Stimulated activated CD8-positive, alpha-beta memory T cell treated with anti-CD3 and anti-CD28 coated beads, Interleukin-4, amount 100 ng/mL, for 4 hours (primary cell): ENCODE results near the gene ATP5F1D.
A peak's percentile ranks its signal among the peaks of the same experiment; 100 is the strongest.
"Not testable (repeated sequence)": the region's sequence is repeated elsewhere in the genome, so short reads cannot be mapped to it uniquely, and the experiment has no call there.

ENCODE experiments used
- DNase-seq, 2 donors: peaks; one replicate each; pipeline ENCODE4 v3.0.0-alpha.2; 2020; ENCODE audit warnings: low read depth in 2 of 2, low spot score in 1 of 2

Gene ATP5F1D

DNA sequence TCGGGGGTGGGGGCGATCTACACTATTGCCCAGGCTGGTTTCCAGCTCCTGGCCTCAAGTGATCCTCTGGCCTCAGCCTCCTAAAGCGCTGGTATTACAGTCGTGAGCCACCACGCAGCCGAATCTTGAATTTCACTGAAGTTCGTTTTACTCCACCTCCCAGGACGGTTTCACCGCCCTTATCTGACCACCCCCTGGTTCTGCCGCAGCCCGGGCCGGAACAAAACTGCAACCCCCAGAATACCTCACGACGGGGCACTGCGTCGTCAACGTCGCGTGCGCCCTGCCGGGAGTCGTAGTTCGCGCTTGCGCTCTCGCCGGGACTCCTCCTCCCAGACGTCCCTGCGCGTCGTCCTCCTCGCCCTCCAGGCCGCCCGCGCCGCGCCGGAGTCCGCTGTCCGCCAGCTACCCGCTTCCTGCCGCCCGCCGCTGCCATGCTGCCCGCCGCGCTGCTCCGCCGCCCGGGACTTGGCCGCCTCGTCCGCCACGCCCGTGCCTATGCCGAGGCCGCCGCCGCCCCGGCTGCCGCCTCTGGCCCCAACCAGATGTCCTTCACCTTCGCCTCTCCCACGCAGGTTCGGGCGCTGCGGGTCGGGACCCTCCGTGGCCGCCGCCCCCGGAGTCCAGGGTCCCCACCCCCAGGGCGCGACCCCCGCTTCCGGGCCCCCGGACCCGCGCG is at the start of gene ATP5F1D:
TSS of gene ATP5F1D (plus strand) at position 335 of the 679 bp plus-strand sequence. CDS start at position 435, 100 bp downstream.
- peak in 1 of 2 donors; percentile 90 for DNase-seq

DNA sequence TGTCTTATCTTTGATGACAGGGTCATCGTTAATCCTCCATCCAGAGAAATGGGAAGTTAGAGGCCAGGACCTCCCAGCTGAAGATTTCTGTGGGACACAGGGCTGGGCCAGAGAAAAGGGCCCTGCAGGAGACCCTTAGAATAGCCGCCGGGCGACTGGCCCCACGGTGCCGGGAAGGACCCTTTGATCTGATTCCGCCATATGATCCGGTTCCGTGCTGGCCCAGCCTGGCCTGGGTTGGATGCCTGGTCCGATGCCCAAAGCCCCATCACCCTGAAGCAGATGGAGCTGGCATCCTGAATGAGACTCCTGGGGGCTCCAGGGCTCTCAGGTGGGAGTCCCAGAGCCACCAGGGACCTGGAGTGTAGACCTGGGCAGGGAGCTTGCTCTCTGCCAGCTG is 42.0 kb upstream of the ATP5F1D start:
- no peak for DNase-seq

DNA sequence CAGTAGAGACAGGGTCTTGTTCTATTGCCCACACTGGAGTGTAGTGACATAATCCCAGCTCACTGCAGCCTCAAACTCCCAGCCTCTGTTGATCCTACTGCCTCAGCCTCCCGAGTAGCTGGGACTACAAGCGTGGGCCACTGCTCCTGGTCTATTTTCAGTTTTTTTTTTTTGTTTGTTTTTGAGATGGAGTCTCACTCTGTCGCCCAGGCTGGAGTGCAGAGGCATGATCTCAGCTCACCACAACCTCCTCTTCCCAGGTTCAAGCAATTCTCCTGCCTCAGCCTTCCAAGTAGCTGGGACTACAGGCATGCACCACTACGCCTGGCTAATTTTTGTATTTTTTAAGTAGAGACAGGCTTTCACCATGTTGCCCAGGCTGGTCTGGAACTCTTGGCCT is 40.9 kb upstream of the ATP5F1D start:
- DNase-seq = not testable (repeated sequence)

DNA sequence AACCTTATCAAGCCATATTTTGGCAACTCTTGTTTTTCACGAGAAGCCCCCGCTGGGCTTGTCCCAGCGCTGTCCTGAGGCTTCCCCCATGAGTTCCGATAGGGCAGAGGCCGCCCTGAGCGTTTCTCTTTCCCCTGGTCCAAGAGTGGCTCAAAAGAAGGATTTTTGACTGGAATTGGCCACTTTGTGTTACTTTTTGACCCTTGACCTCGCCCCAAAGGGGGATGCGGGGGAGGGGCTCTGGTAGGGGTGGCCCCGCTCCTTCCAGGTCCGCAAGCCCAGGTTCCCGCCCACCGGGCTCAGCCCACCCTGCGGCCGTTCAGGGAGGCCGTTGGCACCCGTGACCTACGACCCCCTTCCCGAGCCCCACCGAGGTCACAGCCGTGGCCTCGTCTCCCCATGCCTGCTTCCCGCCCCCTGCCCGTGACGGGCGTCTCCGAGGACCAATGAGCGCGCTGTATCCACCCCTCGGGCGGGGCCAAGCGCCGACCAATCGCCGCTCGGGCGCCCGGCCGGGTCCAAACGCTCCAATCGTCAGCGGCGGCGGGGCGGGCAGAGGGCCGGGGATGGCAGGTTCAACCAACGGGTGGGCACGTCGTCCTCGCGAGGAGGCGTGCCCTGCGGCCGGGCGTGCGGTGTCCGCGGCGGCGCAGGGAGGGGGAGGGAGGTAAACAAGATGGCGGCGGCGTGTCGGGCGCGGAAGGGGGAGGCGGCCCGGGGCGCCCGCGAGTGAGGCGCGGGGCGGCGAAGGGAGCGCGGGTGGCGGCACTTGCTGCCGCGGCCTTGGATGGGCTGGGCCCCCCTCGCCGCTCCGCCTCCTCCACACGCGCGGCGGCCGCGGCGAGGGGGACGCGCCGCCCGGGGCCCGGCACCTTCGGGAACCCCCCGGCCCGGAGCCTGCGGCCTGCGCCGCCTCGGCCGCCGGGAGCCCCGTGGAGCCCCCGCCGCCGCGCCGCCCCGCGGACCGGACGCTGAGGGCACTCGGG is 36.1 kb upstream of the ATP5F1D start, which contains the start of gene STK11:
TSS of gene STK11 (plus strand) at position 665 of the 986 bp plus-strand sequence. CDS start 1,136 bp downstream, outside the sequence.
- peak; percentile 98 for DNase-seq

DNA sequence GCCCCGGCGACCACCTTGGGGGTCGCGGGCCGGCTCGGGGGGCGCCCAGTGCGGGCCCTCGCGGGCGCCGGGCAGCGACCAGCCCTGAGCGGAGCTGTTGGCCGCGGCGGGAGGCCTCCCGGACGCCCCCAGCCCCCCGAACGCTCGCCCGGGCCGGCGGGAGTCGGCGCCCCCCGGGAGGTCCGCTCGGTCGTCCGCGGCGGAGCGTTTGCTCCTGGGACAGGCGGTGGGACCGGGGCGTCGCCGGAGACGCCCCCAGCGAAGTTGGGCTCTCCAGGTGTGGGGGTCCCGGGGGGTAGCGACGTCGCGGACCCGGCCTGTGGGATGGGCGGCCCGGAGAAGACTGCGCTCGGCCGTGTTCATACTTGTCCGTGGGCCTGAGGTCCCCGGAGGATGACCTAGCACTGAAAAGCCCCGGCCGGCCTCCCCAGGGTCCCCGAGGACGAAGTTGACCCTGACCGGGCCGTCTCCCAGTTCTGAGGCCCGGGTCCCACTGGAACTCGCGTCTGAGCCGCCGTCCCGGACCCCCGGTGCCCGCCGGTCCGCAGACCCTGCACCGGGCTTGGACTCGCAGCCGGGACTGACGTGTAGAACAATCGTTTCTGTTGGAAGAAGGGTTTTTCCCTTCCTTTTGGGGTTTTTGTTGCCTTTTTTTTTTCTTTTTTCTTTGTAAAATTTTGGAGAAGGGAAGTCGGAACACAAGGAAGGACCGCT is 35.2 kb upstream of the ATP5F1D start:
- no peak for DNase-seq

DNA sequence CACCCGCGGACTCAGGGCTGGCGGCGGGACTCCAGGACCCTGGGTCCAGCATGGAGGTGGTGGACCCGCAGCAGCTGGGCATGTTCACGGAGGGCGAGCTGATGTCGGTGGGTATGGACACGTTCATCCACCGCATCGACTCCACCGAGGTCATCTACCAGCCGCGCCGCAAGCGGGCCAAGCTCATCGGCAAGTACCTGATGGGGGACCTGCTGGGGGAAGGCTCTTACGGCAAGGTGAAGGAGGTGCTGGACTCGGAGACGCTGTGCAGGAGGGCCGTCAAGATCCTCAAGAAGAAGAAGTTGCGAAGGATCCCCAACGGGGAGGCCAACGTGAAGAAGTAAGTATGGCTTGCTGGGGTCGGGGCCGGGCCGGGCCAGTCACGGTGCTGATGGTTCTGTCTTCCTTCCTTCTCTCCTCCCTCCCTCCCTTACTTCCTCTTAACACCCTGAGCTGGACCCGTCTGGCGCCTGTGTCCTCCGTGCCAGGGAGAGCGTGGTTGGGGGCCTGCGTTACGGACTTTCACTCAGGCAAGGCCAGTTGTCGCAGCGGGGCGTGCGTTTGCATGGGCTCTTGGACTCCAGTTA is 34.6 kb upstream of the ATP5F1D start:
- no peak for DNase-seq

DNA sequence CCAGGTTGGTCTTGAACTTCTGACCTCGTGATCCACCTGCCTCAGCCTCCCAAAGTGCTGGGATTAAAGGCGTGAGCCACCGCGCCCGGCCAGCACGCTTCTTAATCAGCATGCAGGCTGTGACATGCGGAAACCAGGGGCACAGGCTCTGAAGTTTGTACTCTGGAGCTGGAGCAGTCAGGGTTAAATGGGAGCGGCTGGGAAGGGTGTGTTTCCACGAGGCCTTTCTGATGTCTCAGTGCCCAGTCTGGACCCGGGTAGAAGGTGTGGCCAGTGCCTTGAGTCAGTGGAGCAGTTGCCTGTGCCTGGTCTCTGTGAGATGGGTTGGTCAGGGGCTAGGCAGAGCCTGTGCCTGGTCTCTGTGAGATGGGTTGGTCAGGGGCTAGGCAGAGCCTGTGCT is 32.7 kb upstream of the ATP5F1D start:
- not testable (repeated sequence) for DNase-seq

DNA sequence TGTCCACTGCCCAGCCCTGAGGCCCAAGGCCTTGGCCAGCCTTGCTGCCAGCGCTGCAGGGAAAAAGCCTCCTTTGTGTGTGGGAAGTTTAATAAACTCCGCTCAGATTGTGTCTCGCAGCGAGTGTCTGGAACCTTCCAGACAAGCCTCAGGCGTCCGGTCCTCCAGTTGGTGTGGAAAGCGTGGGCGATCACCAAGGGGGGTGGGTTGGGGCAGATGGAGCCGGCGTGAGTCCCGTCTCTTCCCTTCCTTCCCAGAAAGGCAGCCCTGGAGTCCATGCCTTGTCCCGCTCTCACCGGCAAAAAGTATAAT is 31.4 kb upstream of the ATP5F1D start:
- no peak for DNase-seq

DNA sequence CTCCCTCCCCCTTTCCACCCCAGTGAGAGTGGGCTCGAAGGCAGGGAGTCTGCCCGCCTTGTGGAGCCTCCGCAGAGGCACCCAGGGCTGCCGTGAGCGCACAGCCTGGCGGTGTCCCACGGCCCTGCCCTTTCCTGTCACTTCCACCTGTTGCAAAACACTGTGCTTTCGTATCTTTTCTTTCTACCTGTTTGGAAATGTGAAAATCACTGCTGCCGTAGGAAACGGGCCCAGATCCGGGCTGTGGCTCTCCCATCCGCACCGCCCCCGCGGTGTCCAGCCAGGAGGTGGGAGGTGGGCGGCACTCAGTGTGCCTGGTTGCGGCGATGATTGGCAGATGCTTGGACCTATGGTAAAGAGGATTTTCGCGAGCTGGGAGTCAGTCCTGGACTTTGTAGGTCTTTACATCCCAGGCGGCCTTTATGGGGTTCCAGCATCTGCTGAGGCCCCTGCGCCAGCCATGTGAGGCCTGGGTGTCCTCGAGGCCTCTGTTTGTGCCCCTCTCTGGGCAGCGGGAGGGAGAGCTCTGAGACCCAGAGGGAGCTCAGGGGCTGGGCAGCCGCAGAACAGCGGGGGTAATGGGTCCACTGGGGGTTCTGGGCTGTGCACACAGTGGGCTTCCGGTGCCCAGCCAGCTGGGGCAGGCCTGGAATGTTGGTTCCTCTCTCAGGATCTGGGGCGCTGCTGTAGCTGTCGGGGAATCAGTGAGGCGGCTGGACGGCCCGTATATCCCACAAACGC is 29.9 kb upstream of the ATP5F1D start:
- no peak for DNase-seq

DNA sequence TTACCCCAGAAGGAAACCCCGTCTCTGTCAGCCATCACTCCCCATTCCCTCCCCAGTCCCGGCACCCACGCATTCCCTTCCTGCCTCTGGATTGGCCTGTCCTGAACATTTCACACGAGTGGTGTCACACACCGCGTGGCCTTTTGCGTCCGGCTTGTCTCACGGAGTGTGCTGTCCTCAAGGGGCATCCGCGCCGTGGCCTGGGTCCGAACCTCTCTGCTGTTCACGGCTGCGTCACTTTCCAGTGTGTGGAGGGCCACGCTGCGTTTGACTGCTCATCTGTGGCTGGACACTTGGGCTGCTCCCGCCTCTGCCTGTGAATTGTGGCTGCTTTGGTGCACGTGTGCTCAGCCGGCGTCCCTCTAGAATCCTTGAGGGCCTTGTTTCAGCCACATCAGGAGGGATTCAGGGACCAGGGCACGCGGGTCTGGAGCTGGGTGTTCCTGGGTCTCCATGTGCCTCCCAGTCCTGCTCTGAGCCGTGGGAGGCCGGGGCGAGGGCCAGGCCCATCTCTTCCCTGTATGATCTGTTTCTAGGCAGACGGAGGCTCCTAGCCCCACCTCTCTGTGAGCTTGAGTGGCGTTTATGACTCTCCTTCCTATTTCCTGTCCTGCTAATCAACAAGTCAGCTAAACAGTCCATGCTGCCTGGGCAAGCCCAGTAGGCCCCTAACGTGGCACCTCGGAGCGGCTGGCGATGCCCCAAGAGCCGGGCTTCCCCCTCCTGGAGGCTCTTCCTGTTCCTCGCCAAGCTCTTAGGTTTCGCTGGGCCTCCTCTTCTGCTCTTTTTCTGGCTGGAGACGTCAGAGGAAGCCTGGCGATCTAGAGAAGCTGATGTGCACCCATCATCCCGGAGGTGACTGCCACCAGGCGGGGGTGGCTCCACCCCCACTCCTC is 27.9 kb upstream of the ATP5F1D start:
- no peak for DNase-seq

DNA sequence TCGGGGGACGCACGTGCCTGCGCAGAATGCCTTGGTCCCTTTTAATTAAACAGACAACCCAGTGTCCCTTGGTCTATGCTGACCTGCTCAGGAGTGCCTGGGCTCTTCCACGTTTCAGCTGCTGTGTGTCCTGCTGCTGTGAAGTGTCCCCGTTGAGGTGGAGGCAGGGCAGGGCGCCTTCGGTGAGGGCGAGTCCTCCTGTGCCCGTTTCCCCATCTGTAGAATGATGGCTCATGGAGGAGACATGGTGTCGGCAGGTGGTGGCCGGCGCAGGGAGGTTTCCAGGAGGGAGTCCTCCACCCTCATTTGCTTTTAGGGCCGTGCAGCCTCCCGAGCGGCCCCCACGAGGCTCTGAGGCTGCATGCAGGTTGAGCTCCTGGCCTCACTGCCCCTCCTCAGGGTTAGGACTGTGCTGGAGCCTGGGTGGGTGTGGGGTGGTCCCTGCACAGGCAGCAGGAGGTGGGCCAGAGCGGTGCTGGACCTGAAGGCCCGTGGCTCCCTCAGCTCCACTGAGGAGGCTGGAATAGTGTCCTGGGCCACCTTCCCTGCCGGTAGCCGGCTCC is 27.2 kb upstream of the ATP5F1D start:
- no peak for DNase-seq

DNA sequence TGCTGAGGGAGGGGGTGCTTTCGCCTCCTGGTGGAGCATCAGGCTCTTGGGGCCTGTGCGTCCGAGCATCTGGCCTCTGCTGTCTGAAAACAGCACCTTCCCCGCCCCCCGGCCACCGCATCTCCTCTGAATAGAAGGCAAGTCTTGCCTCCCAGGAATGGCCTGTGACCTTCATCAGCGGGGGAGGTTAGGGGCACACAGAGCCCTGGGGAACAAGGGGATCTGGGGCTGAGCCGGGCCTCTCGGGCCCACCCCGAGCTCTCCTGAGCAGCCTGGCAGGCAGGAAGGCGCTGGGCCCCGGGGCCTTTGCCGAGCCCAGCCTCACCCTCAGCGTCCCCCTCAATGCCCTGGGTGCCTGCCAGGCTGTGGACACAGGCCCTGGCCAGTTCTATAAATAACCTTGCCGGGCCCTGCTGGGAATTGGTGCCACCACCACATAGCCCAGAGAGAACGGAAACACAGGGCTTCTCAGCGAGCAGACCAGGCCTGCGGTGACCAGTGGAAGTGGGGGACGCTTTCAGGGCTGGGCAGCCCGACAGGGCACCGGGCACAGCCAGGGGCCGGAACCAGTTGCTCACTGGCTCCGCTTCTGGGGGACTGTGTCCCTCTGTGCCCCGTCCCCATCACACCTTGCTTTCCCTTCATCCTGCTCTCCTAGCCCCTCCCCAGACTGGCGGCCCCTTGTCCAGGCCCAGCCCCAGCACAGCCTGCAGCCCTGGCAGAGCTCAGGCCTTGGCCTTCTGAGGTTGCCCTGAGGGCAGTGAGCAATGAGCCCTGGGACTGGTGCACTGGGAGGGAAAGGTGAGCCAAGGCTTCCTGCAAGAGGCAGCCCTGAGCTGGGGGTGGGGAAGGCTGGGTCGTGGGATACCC is 26.5 kb upstream of the ATP5F1D start:
- no peak for DNase-seq

DNA sequence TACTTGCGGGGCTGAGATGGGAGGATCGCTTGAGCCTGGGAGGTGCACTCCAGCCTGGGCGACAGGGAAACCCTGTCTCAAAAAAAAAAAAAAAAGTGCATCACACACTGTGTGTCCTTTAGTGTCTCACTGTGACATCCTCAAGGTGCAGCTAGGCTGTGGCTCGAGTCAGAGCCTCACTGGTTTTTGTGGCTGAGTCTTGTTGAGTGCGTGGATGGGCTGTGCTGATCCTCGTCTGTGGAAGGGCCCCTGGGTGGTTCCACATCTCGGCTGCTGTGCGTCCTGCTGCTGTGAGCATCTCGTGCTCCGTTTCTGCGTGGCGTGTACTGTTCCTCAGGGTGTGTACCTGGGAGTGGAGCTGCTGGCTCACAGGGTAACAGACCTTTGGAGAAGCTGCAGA is 24.8 kb upstream of the ATP5F1D start:
- DNase-seq = no peak

DNA sequence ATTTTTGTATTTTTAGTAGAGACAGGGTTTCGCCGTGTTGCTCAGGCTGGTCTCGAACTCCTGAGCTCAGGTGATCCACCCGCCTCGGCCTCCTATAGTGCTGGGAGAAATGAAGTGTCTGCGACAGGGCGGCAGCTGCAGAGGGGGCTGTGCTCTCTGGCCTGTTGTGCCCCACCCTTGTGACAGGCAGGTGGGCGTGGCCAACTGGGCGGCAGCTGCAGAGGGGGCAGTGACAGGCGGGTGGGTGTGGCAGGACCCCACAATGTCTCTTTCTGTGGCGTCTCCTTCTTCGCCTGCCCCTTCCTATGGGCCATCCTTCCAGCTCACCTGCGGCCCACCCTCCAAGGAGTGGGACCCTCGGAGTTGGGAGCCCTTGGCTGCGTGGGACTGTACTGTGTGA is 24.2 kb upstream of the ATP5F1D start:
- no peak for DNase-seq

DNA sequence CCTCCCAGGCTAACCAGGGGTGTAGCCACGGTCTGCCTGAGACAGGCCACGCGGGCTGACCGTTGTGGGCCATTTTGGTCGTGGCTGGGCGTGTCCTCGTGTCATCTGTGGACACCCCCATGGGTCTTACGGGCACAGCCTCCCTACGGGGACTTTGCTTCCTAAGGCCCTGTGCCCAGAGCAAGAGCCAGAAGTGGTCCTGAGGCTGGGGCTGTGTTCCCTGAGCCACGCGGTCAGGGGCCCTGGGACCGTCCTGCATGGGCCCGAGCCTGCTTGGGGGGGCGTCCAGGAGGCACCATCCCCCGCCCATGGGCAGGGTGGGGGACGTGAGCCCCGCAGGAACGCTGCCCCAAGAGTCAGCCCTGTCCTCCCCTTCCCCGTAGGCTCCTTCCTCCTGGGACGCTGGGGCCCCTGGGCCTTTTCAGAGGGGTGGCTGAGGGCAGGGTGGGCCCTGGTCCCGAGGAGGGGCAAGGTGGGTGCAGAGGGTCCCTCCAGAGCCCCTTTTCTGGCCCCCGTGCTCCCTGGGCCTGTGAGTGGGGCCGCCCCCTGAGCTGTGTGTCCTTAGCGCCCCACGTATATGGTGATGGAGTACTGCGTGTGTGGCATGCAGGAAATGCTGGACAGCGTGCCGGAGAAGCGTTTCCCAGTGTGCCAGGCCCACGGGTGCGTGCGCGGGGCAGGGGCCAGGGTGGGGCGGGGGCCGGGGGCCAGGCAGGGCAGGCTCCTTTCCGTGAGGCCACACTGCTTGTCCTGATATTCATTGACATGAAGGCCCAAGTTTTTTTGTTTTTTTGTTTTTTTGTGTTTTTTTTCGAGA is 22.6 kb upstream of the ATP5F1D start:
- DNase-seq = no peak

DNA sequence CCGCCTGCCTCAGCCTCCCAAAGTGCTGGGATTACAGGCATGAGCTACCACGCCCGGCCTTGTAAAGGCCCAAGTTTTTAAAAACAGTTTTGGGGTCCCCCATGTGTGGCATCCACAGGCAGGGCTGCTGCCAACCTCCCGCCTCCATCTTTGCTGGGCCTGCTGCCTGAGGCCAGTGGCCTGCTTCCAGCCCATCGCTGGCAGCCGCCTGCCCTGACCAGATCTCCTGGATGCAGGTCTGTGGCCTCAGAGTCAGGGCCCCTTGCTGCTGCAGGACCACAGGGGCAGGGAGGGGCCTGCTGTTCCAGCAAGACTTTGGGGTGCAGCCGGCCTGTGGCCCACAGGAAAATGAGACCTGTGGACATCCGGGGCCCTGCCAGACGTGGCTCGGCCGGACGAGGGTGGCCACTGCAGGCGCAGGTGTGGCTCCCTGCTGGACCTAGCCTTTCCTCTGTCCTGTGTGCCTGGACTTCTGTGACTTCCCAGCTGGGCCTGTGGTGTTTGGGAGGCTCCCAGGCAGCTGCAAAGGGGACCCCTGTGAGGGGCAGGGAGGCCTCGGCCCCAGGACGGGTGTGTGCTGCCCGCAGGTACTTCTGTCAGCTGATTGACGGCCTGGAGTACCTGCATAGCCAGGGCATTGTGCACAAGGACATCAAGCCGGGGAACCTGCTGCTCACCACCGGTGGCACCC is 21.6 kb upstream of the ATP5F1D start:
- no peak for DNase-seq

DNA sequence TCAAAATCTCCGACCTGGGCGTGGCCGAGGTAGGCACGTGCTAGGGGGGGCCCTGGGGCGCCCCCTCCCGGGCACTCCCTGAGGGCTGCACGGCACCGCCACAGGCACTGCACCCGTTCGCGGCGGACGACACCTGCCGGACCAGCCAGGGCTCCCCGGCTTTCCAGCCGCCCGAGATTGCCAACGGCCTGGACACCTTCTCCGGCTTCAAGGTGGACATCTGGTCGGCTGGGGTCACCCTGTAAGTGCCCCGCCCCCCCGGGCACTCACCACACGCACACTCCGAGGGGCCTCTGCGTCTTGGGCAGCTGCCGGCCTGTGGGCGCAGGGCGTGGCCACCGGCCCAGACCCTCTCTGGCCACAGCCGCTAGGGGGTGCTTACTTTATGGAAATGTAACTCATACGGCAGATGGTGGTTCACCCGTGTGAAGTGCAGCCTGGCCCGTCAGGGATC is 21.0 kb upstream of the ATP5F1D start:
- DNase-seq = no peak
